SK-N-SH (cell line): Measurements from ENCODE around the gene SYNGR4. TPM values are rescaled to one million over a fixed set of nuclear protein-coding genes. Genes with fewer than 3 reads are reported as not detected.

ENCODE experiments used
- CTCF ChIA-PET: fragments of 300-600, 350-600 bp; formaldehyde crosslinking; extraction: SDS; loops from one replicate; lab custom pipeline; 2021; lab: Yijun Ruan, JAX
- POLR2A ChIA-PET: fragments of 350-600 bp; sonication (Branson Sonifier 250); formaldehyde crosslinking; extraction: SDS; loops from one replicate; lab custom pipeline; 2020; ENCODE audit warnings: antibody characterized with exemption, inconsistent platforms; lab: Yijun Ruan, JAX
- DNase-seq: peaks from one replicate; pipeline ENCODE4 v3.0.0; 2012
- H2AFZ ChIP-seq: fragments of 200-600 bp; sonication (generic); 2 replicates; pipeline ENCODE4 v1.8.1; 2016; ENCODE audit warnings: antibody characterized with exemption, mild to moderate bottlenecking, low read depth
- H3F3A ChIP-seq: fragments of 200-600 bp; sonication (generic); replicated peaks from 2 replicates; pipeline ENCODE3; 2016; ENCODE audit warnings: antibody characterized with exemption, mild to moderate bottlenecking; ENCODE audit not compliant: insufficient read depth
- H3K27ac ChIP-seq, 2 experiments: fragments of 200-500 bp in 1 of 2; fragments of 200-600 bp in 1 of 2; sonication (Bioruptor generic) in 1 of 2; sonication (generic), shearing (Covaris generic) in 1 of 2; 2 replicates each; pipeline versions ENCODE4 v1.5.1 to v1.6.1; 2014 to 2016; ENCODE audit warnings: low read depth in 2 of 2, inconsistent platforms in 1 of 2, low read length in 1 of 2, mild to moderate bottlenecking in 1 of 2, mixed read lengths in 1 of 2
- H3K27me3 ChIP-seq: fragments of 200-600 bp; sonication (generic), shearing (Covaris generic); 2 replicates; pipeline ENCODE4 v1.6.1; 2016; ENCODE audit warnings: mixed run types; ENCODE audit not compliant: insufficient read depth
- H3K36me3 ChIP-seq, 2 experiments: fragments of 200-500 bp in 1 of 2; fragments of 200-600 bp in 1 of 2; sonication (Bioruptor generic) in 1 of 2; sonication (generic) in 1 of 2; replicated peaks in 1 of 2; 2 replicates each; pipeline versions ENCODE3 to v1.5.1; 2014 to 2016; ENCODE audit warnings: low read length in 1 of 2, mild to moderate bottlenecking in 1 of 2; ENCODE audit not compliant: insufficient read depth in 2 of 2, control insufficient read depth in 1 of 2
- H3K4me1 ChIP-seq, 2 experiments: fragments of 200-500 bp in 1 of 2; fragments of 200-600 bp in 1 of 2; sonication (Bioruptor generic) in 1 of 2; sonication (generic), shearing (Covaris generic) in 1 of 2; 2 replicates each; pipeline versions ENCODE4 v1.5.1 to v1.6.1; 2014 to 2016; ENCODE audit warnings: low read depth in 1 of 2, low read length in 1 of 2, mixed run types in 1 of 2; ENCODE audit not compliant: insufficient read depth in 2 of 2, control insufficient read depth in 1 of 2
- H3K4me2 ChIP-seq: fragments of 200-600 bp; sonication (generic), shearing (Covaris generic); 2 replicates; pipeline ENCODE4 v1.6.1; 2017; ENCODE audit warnings: mixed run types
- H3K4me3 ChIP-seq, 2 experiments: fragments of 200-500 bp in 1 of 2; fragments of 200-600 bp in 1 of 2; sonication (Bioruptor generic) in 1 of 2; sonication (generic), shearing (Covaris generic) in 1 of 2; 2 replicates each; pipeline versions ENCODE4 v1.5.1 to v1.8.1; 2014 to 2016; ENCODE audit warnings: low read depth in 2 of 2, inconsistent platforms in 1 of 2, low read length in 1 of 2, mild to moderate bottlenecking in 1 of 2, mixed read lengths in 1 of 2, moderate library complexity in 1 of 2
- H3K79me2 ChIP-seq: fragments of 200-600 bp; sonication (generic); 2 replicates; pipeline ENCODE4 v1.8.1; 2017; ENCODE audit warnings: mild to moderate bottlenecking; ENCODE audit not compliant: insufficient read depth
- H3K9ac ChIP-seq: fragments of 200-600 bp; sonication (generic); 2 replicates; pipeline ENCODE4 v1.6.1; 2017; ENCODE audit warnings: mixed run types
- H3K9me2 ChIP-seq: fragments of 200-600 bp; sonication (generic); 2 replicates; pipeline ENCODE4 v1.6.1; 2017; ENCODE audit warnings: mixed run types
- H3K9me3 ChIP-seq: fragments of 200-600 bp; sonication (generic); 2 replicates; pipeline ENCODE4 v1.6.1; 2017; ENCODE audit warnings: mixed run types, mild to moderate bottlenecking, moderate library complexity
- H4K20me1 ChIP-seq: fragments of 200-600 bp; sonication (generic); 2 replicates; pipeline ENCODE4 v1.6.1; 2017; ENCODE audit warnings: mild to moderate bottlenecking, mixed run types; ENCODE audit not compliant: insufficient read depth
- CHD2 ChIP-seq: fragments of 150-350 bp; IDR thresholded peaks from 2 replicates; pipeline ENCODE4 v1.6.1; 2018; ENCODE audit warnings: low read length; ENCODE audit not compliant: partially characterized antibody
- ELF1 ChIP-seq: IDR thresholded peaks from 2 replicates; pipeline ENCODE4 v1.4.0; 2012
- EZH2phosphoT487 ChIP-seq: fragments of 200-600 bp; sonication (generic); IDR thresholded peaks from 2 replicates; pipeline ENCODE4 v1.6.1; 2017; ENCODE audit warnings: low read depth, mixed run types, mild to moderate bottlenecking, antibody characterized with exemption, moderate library complexity, borderline replicate concordance
- GABPA ChIP-seq: IDR thresholded peaks from 2 replicates; pipeline ENCODE4 v1.4.0; 2012; ENCODE audit warnings: low read depth, mild to moderate bottlenecking
- GATA2 ChIP-seq: sonication (generic); formaldehyde crosslinking; IDR thresholded peaks from 2 replicates; pipeline ENCODE4 v1.5.0; 2020; ENCODE audit warnings: mild to moderate bottlenecking, missing genetic modification reagents
- MEF2A ChIP-seq: IDR thresholded peaks from 2 replicates; pipeline ENCODE4 v1.4.0; 2012; ENCODE audit warnings: low read depth, borderline replicate concordance
- MXI1 ChIP-seq: IDR thresholded peaks from 2 replicates; pipeline ENCODE4 v1.6.1; 2012; ENCODE audit warnings: mild to moderate bottlenecking, low read depth, low read length, improper control_type of control experiment
- PBX3 ChIP-seq: IDR thresholded peaks from 2 replicates; pipeline ENCODE4; 2012
- POLR2AphosphoS5 ChIP-seq: IDR thresholded peaks from 2 replicates; pipeline ENCODE4 v1.6.1; 2012; ENCODE audit warnings: low read depth, low read length
- RAD21 ChIP-seq: IDR thresholded peaks from 2 replicates; pipeline ENCODE4 v1.6.1; 2012; ENCODE audit warnings: mild to moderate bottlenecking, low read length
- RCOR1 ChIP-seq: fragments of 150-350 bp; IDR thresholded peaks from 2 replicates; pipeline ENCODE4 v1.6.1; 2017; ENCODE audit warnings: antibody characterized with exemption, low read length
- REST ChIP-seq: IDR thresholded peaks from 2 replicates; pipeline ENCODE4 v1.6.1; 2012; ENCODE audit warnings: mild to moderate bottlenecking, low read depth, low read length, moderate library complexity
- RFX5 ChIP-seq: IDR thresholded peaks from 2 replicates; pipeline ENCODE4 v1.6.1; 2012; ENCODE audit warnings: mild to moderate bottlenecking, improper control_type of control experiment, low read length
- RXRA ChIP-seq: IDR thresholded peaks from 2 replicates; pipeline ENCODE4 v1.4.0; 2012; ENCODE audit warnings: low read depth, mild to moderate bottlenecking, borderline replicate concordance
- SMC3 ChIP-seq: IDR thresholded peaks from 2 replicates; pipeline ENCODE4 v1.6.1; 2012; ENCODE audit warnings: low read depth, low read length, improper control_type of control experiment
- TAF1 ChIP-seq: IDR thresholded peaks from 2 replicates; pipeline ENCODE4 v1.6.1; 2012; ENCODE audit warnings: low read depth, mild to moderate bottlenecking, low read length, moderate library complexity, borderline replicate concordance
- TEAD4 ChIP-seq: IDR thresholded peaks from 2 replicates; pipeline ENCODE4 v1.4.0; 2012; ENCODE audit warnings: mild to moderate bottlenecking, borderline replicate concordance; ENCODE audit not compliant: insufficient read depth
- WGBS: methylation state at CpG from one replicate; pipeline ENCODE4 v1.1.6; 2017; ENCODE audit warnings: low lambda C conversion rate; 5-methylcytosine and 5-hydroxymethylcytosine counted together
- polyA plus RNA-seq, 3 experiments: library from polyadenylated mRNA; depleted of rRNA; stranded (reverse); fragments of >200 nt; gene quantifications; 2 replicates each; pipeline ENCODE4 v1.2.3, GENCODE V29; 2012
- TF ChIP-seq, protein P1 (sequence below): IDR thresholded peaks from 2 replicates; pipeline ENCODE4 v1.4.0; 2012; ENCODE audit warnings: low read depth, borderline replicate concordance
- TF ChIP-seq, protein P2 (sequence below): fragments of 200-600 bp; sonication (generic); IDR thresholded peaks from 2 replicates; pipeline ENCODE4 v1.6.1; 2017; ENCODE audit warnings: antibody characterized with exemption, mild to moderate bottlenecking, moderate library complexity

The SYNGR4 gene
- polyA plus RNA-seq, 1 of the 3 experiments (the other 2 are of a cell fraction) = 0.08 TPM

GRCh38 chr19:48332662-48333466 lies 31.3 kb upstream of the SYNGR4 start (continued):
- no peak for TF ChIP-seq MEF2A
- TF ChIP-seq, all 33 proteins: peak for 18

- Histone ChIP-seq H3K79me2 (peaks cover 12% of the 10 kb centered on the region; the same call in 1 of the 2 replicates), H3K4me1 (peaks cover 9 to 24% of the 10 kb centered on the region in 2 experiments; a peak in 3 of 4 replicates), H3K9ac (no peak overlapping the region), H3K36me3 (peaks cover 0 to 4% of the 10 kb centered on the region in 2 experiments), H3F3A (peaks cover 51% of the 10 kb centered on the region), H4K20me1 (peaks cover 11% of the 10 kb centered on the region), H3K27ac (peak overlapping the region; percentile 47 to 88), H3K4me3 (peak overlapping the region; percentile 36 to 38; a peak in 3 of 4 replicates), H3K27me3 (no peaks in the 10 kb centered on the region), H2AFZ (0 out of 2 replicates have a peak overlapping the region, but pooled peaks have one; percentile 67), H3K9me3 (no peaks in the 10 kb centered on the region), H3K9me2 (no peaks in the 10 kb centered on the region), H3K4me2 (peak overlapping the region; percentile 66)
- CTCF ChIA-PET = interaction anchor here (0.5 to 2.7 kb wide), 18 partner anchors 10 to 256 kb away, joined by 3 to 20 read pairs (median 4); partner anchors contain the start of genes GRWD1, KDELR1, SYNGR4 and TMEM143
- 66% methylated on average over 17 of the region's 54 CpGs for WGBS
- POLR2A ChIA-PET = interaction anchor here (1.8 kb wide), 1 partner anchor 111 kb away, joined by 5 read pairs; no protein-coding TSS in a partner anchor
- DNase-seq = peak; percentile 84
- TF ChIP-seq, protein P1, sequence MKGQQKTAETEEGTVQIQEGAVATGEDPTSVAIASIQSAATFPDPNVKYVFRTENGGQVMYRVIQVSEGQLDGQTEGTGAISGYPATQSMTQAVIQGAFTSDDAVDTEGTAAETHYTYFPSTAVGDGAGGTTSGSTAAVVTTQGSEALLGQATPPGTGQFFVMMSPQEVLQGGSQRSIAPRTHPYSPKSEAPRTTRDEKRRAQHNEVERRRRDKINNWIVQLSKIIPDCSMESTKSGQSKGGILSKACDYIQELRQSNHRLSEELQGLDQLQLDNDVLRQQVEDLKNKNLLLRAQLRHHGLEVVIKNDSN = no peak
- TF ChIP-seq GATA2 (CRISPR knock-in tag) (no peak), EZH2phosphoT487 (no peak), CHD2 (peak; percentile 30), RXRA (no peak), GABPA (no peak), POLR2AphosphoS5 (no peak), SMC3 (peak; percentile 71), RAD21 (peak; percentile 66), REST (no peak), PBX3 (no peak), RCOR1 (no peak), MXI1 (peak; percentile 60; the same call in 1 of the 2 replicates), TEAD4 (no peak), RFX5 (no peak), ELF1 (no peak), TAF1 (no peak)
- TF ChIP-seq, protein P2, sequence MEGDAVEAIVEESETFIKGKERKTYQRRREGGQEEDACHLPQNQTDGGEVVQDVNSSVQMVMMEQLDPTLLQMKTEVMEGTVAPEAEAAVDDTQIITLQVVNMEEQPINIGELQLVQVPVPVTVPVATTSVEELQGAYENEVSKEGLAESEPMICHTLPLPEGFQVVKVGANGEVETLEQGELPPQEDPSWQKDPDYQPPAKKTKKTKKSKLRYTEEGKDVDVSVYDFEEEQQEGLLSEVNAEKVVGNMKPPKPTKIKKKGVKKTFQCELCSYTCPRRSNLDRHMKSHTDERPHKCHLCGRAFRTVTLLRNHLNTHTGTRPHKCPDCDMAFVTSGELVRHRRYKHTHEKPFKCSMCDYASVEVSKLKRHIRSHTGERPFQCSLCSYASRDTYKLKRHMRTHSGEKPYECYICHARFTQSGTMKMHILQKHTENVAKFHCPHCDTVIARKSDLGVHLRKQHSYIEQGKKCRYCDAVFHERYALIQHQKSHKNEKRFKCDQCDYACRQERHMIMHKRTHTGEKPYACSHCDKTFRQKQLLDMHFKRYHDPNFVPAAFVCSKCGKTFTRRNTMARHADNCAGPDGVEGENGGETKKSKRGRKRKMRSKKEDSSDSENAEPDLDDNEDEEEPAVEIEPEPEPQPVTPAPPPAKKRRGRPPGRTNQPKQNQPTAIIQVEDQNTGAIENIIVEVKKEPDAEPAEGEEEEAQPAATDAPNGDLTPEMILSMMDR = peak; percentile 61
These were observed 30.4 kb upstream of the SYNGR4 start for GRCh38 chr19:48333467-48334384.
